ENCODE measurements around the gene ATXN7. TPM values are rescaled to one million over a fixed set of nuclear protein-coding genes. Genes with fewer than 3 reads are reported as not detected.

ATXN7 gene
- total and polyA plus RNA-seq, 2 of the 4 experiments (the other 2 are of a cell fraction): 8.6 to 13.6 TPM

- Histone ChIP-seq H3K9me1 (ENCODE audit: insufficient read depth, low read length) (peaks cover 8% of the 10 kb centered on the region; the same call in 1 of the 2 replicates), H3K23ac (ENCODE audit: low read depth, low read length) (no peak overlapping the region), H3K4ac (ENCODE audit: low read depth, low read length) (no peak overlapping the region), H3K9ac (ENCODE audit: low read depth, low read length) (no peak overlapping the region), H2BK20ac (ENCODE audit: low read depth, low read length) (no peak overlapping the region), H3K18ac (ENCODE audit: low read depth, low read length) (no peak overlapping the region), H3K14ac (replicated peaks; ENCODE audit: low read depth, low read length) (no peak overlapping the region), H2AFZ (replicated peaks; ENCODE audit: low read length, poor library complexity) (no peak overlapping the region), H3K4me3 (ENCODE audit: insufficient read depth, low read depth, low read length) (no peak overlapping the region), H3K27ac (ENCODE audit: insufficient read depth, low read length) (no peak overlapping the region), H3K79me1 (ENCODE audit: low read depth in 1 of 2, low read length in 2 of 2) (peaks cover 31 to 39% of the 10 kb centered on the region in 2 experiments), H3K36me3 (ENCODE audit: control insufficient read depth, insufficient read depth, low read length) (peaks cover 3% of the 10 kb centered on the region; the same call in 1 of the 2 replicates), H3K9me3 (ENCODE audit: control insufficient read depth, insufficient read depth, low read length) (no peaks in the 10 kb centered on the region), H3K4me2 (ENCODE audit: low read depth, low read length) (no peak overlapping the region), H4K8ac (ENCODE audit: low read depth in 2 of 2, low read length in 2 of 2) (no peak overlapping the region), H4K20me1 (ENCODE audit: insufficient read depth, low read length) (peaks cover 5% of the 10 kb centered on the region; the same call in 1 of the 2 replicates), H3K4me1 (ENCODE audit: control insufficient read depth, insufficient read depth, low read length) (no peaks in the 10 kb centered on the region), H2BK5ac (ENCODE audit: low read depth, low read length, poor library complexity, severe bottlenecking) (no peak overlapping the region), H4K91ac (ENCODE audit: insufficient read depth, low read depth, low read length) (no peak overlapping the region), H2BK120ac (ENCODE audit: low read depth, low read length) (no peak overlapping the region), H3K56ac (ENCODE audit: extremely low read depth, insufficient read depth, low read length) (no peak overlapping the region), H4K5ac (ENCODE audit: low read depth, low read length) (no peak overlapping the region), H3K27me3 (ENCODE audit: control insufficient read depth, insufficient read depth, low read length) (no peaks in the 10 kb centered on the region), H2AK9ac (replicated peaks; ENCODE audit: low read depth, low read length, poor library complexity) (no peak overlapping the region), H2BK15ac (ENCODE audit: low read depth, low read length) (no peak overlapping the region), H2AK5ac (ENCODE audit: low read depth, low read length) (no peak overlapping the region)
- BruUV-seq (replicated peaks): no TSS peak
- ChIA-PET POLR2A (ENCODE audit: unreplicated experiment) (no interaction called here), CTCF (interaction anchor here (0.6 kb wide), 1 partner anchor 19 kb away, joined by 3 read pairs; no protein-coding TSS in a partner anchor)
- dilution Hi-C loops (cut with HindIII; ENCODE audit: low sequenced_read_pairs, unreplicated experiment): no loop called here
- intact Hi-C loops (cut with micrococcal nuclease): no loop called here
- DNase-seq (no peak), ATAC-seq (ENCODE audit: low read depth) (no peak)
- TF ChIP-seq NFE2L2 (IDR thresholded peaks at IDR 0.05; ENCODE audit: low read depth, low read length): no peak
- TF ChIP-seq RAD21 (IDR thresholded peaks at IDR 0.05; ENCODE audit: low read length): no peak
- no peak for TF ChIP-seq MAZ (IDR thresholded peaks at IDR 0.05; ENCODE audit: borderline replicate concordance, low read depth, low read length)
- in situ Hi-C loops (cut with MboI; ENCODE audit: low sequenced_read_pairs): no loop called here
Measured at GRCh38 chr3:63842127-63842526, 21.5 kb upstream of the ATXN7 start.
